Suppressor macrophage treated with lipopolysaccharide for 1 hour (primary cell): ENCODE measurements around the gene LYSMD2.

ENCODE experiments used
- DNase-seq, 3 donors: peaks; one replicate each; pipeline ENCODE4 v3.0.0-alpha.2; 2020 to 2022

LYSMD2 gene

GRCh38 chr15:51718746-51719145 lies 18.7 kb downstream of the LYSMD2 start:
- no peak for DNase-seq

- no peak for DNase-seq
Measured at GRCh38 chr15:51718219-51718618, 19.2 kb downstream of the LYSMD2 start.

- DNase-seq: no peak
Measured at GRCh38 chr15:51714911-51715310, 22.5 kb downstream of the LYSMD2 start.

- DNase-seq: no peak
Measured at GRCh38 chr15:51714162-51714561, 23.3 kb downstream of the LYSMD2 start.

- DNase-seq: peak; percentile 74 to 90 (median 75)
Measured at GRCh38 chr15:51709031-51709430, 28.4 kb downstream of the LYSMD2 start.

- DNase-seq: no peak
Measured at GRCh38 chr15:51708013-51708412, 29.4 kb downstream of the LYSMD2 start.

GRCh38 chr15:51706926-51707608 lies 30.4 kb downstream of the LYSMD2 start:
- peak in 2 of 3 donors; percentile 51 to 68 for DNase-seq

- DNase-seq: no peak
Measured at GRCh38 chr15:51706291-51706690, 31.2 kb downstream of the LYSMD2 start.

- DNase-seq: no peak
Measured at GRCh38 chr15:51702710-51703109, 34.7 kb downstream of the LYSMD2 start.

GRCh38 chr15:51699373-51699772 lies 38.1 kb downstream of the LYSMD2 start:
- DNase-seq: no peak

- no peak for DNase-seq
Measured at GRCh38 chr15:51697163-51697562, 40.3 kb downstream of the LYSMD2 start.

GRCh38 chr15:51696566-51696965 lies 40.9 kb downstream of the LYSMD2 start:
- DNase-seq: no peak

- peak; percentile 73 to 98 (median 93) for DNase-seq
Measured at GRCh38 chr15:51692154-51692553, 45.3 kb downstream of the LYSMD2 start.

- no peak for DNase-seq
Measured at GRCh38 chr15:51688863-51689262, 48.6 kb downstream of the LYSMD2 start.

GRCh38 chr15:51687565-51687964 lies 49.9 kb downstream of the LYSMD2 start:
- no peak for DNase-seq

GRCh38 chr15:51681303-51681963 lies 56.0 kb downstream of the LYSMD2 start, which contains the start of gene SCG3:
TSS of gene SCG3 (plus strand) at chr15:51681503. CDS start at chr15:51681756, 253 bp downstream.
- DNase-seq: peak; percentile 83 to 92 (median 87)

- no peak for DNase-seq
Measured at GRCh38 chr15:51680321-51680720, 57.1 kb downstream of the LYSMD2 start.

GRCh38 chr15:51678096-51678495 lies 59.4 kb downstream of the LYSMD2 start:
- DNase-seq: peak; percentile 73 to 94 (median 88)

GRCh38 chr15:51677452-51677851 lies 60.0 kb downstream of the LYSMD2 start:
- no peak for DNase-seq

- no peak for DNase-seq
Measured at GRCh38 chr15:51677021-51677420, 60.4 kb downstream of the LYSMD2 start.

- DNase-seq: no peak
Measured at GRCh38 chr15:51675234-51675633, 62.2 kb downstream of the LYSMD2 start.
